GM12892 (cell line): ENCODE results near the gene MARK3.

Experiments
- POLR2A ChIP-seq: IDR thresholded peaks from 2 replicates; pipeline ENCODE4 v1.6.1; 2011; ENCODE audit warnings: low read depth, low read length, control low read depth
- POLR2AphosphoS5 ChIP-seq: IDR thresholded peaks from 2 replicates; pipeline ENCODE4 v1.6.1; 2011; ENCODE audit warnings: low read depth, low read length, control low read depth
- TAF1 ChIP-seq: IDR thresholded peaks from 2 replicates; pipeline ENCODE4 v1.6.1; 2011; ENCODE audit warnings: low read depth, mild to moderate bottlenecking, control low read depth, low read length, borderline replicate concordance

DNA sequence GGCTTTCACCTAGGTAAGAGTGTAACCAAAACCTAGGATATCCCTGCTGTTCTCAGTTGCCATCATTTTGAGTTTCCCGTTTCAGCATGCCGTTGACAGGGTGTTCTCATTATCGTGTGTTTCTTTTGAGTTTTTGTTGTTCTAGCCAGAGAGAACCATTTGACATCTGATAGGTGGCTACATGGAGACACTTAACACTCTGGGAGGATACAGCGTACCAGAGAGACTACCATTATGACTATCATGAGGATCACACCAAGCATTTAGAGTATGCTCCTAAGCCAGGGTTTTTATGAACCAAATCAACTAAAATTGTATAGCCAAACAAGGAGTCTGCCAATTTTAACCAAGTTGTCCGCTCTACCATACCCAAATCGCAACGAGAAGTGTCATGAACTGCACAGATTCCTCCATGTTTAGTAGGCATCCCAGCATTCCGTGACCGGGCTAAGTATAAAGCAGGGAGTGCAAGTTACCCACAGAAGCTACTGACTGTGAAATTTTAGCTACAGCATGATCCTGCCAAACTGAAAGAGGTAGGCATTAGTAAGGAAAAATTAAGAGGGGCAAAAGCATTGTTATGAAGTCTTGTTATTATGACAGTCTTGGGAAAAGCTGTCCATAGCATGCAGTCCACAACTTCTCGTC, 48.8 kb downstream of the MARK3 start:
- TF ChIP-seq POLR2A = no peak
- TF ChIP-seq POLR2AphosphoS5 = no peak
- TF ChIP-seq TAF1 = no peak
